Measurements from ENCODE around the gene PLXNC1.

DNA sequence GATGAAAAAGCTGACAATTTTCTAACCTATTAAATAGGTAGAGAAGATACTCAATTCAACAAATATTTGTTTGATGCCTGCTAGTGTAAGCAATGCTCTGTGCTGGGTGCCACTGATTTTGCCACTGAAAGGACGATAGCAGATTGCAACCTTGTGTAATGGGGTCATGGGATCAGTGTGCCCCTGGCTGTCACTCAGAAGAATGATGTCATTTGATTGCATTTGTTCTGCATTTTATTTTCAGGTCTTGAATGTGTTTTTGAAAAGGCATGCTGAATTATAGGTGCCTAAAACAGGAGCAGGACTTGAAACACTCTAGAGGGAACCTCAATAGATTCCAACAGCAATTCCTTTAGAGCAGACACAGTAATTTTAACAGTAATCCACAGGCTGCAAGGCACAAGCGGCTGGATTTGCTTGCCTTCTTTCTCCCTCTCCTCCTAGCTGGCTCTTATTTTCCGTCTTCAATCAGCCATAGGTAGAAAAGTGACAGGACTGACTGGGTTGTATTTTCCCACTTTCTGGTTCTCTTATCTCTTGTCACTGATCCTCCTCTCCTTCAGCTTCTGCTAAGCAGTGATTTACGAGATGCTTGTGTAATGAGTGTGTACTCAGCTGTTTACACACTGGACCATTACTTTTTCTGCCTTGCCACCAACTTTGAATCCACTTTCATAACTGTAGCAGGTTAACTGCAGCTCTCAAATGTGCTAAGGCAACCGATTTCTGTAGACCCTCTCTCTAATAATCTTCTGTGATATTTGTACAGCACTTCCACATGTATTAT lies 4.1 kb downstream of the PLXNC1 start:
- TF ChIP-seq KDM1A (IDR thresholded peaks at IDR 0.05; ENCODE audit: borderline replicate concordance, low read length) (no peak), TAF1 (IDR thresholded peaks at IDR 0.05; ENCODE audit: low read depth, low read length) (no peak), EGR1 (IDR thresholded peaks at IDR 0.05; ENCODE audit: borderline replicate concordance, low read depth, low read length) (0 out of 2 replicates have a peak, but pooled peaks have one; percentile 17), POLR2A (IDR thresholded peaks at IDR 0.05; ENCODE audit: control extremely low read depth in 1 of 2, low read depth in 2 of 2, low read length in 2 of 2) (no peak)
- TF ChIP-seq, protein P1, sequence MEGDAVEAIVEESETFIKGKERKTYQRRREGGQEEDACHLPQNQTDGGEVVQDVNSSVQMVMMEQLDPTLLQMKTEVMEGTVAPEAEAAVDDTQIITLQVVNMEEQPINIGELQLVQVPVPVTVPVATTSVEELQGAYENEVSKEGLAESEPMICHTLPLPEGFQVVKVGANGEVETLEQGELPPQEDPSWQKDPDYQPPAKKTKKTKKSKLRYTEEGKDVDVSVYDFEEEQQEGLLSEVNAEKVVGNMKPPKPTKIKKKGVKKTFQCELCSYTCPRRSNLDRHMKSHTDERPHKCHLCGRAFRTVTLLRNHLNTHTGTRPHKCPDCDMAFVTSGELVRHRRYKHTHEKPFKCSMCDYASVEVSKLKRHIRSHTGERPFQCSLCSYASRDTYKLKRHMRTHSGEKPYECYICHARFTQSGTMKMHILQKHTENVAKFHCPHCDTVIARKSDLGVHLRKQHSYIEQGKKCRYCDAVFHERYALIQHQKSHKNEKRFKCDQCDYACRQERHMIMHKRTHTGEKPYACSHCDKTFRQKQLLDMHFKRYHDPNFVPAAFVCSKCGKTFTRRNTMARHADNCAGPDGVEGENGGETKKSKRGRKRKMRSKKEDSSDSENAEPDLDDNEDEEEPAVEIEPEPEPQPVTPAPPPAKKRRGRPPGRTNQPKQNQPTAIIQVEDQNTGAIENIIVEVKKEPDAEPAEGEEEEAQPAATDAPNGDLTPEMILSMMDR (IDR thresholded peaks at IDR 0.05; ENCODE audit: control extremely low read depth in 1 of 3, insufficient read depth in 1 of 3, low read depth in 1 of 3, low read length in 3 of 3), result no peak
